Dermis blood vessel endothelial cell (primary cell): ENCODE measurements around the gene ARHGEF17. TPM values are rescaled to one million over a fixed set of nuclear protein-coding genes. Genes with fewer than 3 reads are reported as not detected.

ENCODE experiments used
- DNase-seq: peaks from one replicate; pipeline ENCODE4 v3.0.0; 2010
- total RNA-seq: library from RNA; depleted of rRNA; stranded (reverse); fragments of >200 nt; gene quantifications from 2 replicates; pipeline ENCODE4 v1.2.3, GENCODE V29; 2014

Gene ARHGEF17
- total RNA-seq, 1 donor from 2014 or later = 25.0 TPM

GRCh38 chr11:73291781-73292524 is 16.1 kb upstream of the ARHGEF17 start:
- no peak for DNase-seq

DNA sequence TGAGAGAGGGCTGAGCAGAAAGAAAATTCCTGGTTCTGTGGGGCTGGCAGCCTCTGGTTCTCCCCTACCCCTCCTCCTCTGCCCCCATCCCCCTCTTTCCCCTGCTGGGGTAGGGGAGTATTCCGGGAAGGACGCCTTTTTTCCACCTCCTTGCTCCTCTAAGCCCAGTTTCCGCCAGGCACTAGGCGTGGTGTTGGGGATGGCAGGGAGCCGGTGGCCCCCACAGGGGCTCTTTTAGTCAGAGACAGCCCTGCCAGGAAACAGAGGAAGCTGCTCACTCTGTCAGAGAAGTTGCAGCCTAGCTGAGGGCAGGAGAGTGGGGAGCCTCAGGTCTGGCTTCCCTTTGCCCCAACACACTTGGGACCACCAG is 15.6 kb upstream of the ARHGEF17 start:
- no peak for DNase-seq

GRCh38 chr11:73293356-73293936 is 14.6 kb upstream of the ARHGEF17 start:
- DNase-seq = no peak

DNA sequence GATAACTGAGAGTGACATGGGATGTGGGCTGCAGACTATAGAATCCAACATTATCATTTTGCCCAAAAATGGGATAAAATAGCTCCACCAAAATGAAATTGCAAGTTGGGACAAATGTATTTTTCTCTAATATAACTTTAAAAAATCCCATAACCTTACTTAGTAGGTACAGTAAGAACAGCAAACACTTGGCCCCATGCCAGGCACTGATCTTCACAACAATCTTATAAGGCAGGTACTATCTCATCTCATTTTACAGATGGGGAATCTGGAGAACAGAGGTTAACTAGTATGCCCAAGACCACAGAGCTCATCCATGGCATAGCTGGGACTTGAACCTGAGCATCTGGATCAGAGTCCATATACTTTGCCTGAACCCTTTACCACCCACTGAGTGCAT is 13.5 kb upstream of the ARHGEF17 start:
- DNase-seq = no peak

- DNase-seq = peak; percentile 83
Measured at GRCh38 chr11:73295241-73295995, 12.7 kb upstream of the ARHGEF17 start.

DNA sequence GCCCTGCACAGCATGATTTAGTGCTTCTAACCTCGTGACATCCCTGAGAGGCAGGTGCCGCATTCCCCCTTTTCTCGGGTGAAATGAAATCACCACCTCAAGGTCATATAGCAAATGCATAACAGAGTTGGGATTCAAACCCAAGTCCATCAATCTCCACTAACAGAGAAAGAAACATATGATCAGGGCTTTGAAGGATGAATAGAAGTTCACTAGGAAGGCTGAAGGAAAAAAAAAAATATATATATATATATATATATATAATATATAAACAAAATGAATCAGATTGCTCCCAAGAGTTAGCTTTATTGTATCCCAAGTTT is 12.1 kb upstream of the ARHGEF17 start:
- DNase-seq = no peak

DNA sequence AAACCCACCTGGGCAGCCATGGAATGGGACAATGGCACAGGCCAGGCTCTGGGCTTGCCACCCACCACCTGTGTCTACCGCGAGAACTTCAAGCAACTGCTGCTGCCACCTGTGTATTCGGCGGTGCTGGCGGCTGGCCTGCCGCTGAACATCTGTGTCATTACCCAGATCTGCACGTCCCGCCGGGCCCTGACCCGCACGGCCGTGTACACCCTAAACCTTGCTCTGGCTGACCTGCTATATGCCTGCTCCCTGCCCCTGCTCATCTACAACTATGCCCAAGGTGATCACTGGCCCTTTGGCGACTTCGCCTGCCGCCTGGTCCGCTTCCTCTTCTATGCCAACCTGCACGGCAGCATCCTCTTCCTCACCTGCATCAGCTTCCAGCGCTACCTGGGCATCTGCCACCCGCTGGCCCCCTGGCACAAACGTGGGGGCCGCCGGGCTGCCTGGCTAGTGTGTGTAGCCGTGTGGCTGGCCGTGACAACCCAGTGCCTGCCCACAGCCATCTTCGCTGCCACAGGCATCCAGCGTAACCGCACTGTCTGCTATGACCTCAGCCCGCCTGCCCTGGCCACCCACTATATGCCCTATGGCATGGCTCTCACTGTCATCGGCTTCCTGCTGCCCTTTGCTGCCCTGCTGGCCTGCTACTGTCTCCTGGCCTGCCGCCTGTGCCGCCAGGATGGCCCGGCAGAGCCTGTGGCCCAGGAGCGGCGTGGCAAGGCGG is 11.4 kb upstream of the ARHGEF17 start:
- DNase-seq = no peak

DNA sequence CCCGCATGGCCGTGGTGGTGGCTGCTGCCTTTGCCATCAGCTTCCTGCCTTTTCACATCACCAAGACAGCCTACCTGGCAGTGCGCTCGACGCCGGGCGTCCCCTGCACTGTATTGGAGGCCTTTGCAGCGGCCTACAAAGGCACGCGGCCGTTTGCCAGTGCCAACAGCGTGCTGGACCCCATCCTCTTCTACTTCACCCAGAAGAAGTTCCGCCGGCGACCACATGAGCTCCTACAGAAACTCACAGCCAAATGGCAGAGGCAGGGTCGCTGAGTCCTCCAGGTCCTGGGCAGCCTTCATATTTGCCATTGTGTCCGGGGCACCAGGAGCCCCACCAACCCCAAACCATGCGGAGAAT is 10.9 kb upstream of the ARHGEF17 start:
- no peak for DNase-seq

GRCh38 chr11:73297702-73298101 is 10.4 kb upstream of the ARHGEF17 start:
- DNase-seq = no peak

DNA sequence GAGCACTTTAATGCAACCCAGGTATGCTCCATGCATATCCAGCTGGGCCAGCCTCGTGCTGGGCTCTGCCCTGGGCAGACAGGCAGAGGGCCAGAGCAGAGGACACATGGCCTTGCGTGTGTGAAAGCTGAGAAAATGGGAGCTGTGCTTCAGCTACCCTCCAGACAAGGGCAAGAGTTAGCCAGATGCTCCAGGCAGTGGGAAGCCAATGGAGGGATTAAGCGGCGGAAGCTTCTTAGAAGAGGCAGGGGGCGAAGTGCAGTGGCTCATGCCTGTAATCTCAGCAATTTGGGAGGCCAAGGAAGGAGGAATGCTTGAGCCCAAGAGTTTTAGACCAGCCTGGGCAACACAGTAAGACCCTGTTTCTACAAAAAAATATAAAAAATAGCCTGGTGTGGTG is 9.8 kb upstream of the ARHGEF17 start:
- DNase-seq = no peak

GRCh38 chr11:73299751-73300150 is 8.3 kb upstream of the ARHGEF17 start:
- no peak for DNase-seq

DNA sequence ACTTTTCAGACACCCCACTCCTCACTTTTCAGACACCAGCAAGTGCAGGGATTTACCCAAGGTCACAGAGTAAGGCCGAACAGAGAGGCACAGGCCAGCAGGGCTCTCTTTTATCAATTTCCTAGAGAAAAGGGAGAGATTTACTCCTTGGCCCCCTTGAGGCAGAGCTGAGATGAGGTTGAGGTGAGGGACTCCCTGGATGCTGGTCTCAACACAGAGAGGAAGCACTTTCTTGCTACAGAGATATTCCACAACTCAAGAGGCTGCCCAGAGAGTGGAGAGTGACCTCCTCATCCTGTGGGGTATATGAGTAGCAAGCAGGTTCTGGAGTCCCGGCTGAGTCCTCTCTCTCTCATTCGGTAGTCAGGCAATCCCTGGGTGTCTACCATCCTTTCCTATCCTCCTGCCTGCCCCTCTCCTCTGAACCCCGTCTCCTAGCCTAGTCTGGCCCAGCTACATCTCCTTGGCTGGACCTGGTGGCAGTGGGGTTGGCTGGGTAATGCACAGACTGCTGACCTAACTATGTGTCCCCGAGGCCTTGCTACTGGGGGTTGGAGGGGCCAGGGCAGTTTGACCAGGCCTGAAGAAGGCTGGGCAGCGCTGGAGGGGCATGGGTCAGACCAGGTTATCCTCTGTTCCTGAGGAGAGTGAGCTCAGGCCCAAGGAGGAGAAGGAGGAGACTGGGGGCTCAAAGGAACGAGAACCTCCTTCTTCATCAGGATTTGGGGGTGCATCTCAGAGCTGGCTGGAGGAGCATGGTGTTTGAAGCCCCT is 1.8 kb upstream of the ARHGEF17 start:
- DNase-seq = no peak

DNA sequence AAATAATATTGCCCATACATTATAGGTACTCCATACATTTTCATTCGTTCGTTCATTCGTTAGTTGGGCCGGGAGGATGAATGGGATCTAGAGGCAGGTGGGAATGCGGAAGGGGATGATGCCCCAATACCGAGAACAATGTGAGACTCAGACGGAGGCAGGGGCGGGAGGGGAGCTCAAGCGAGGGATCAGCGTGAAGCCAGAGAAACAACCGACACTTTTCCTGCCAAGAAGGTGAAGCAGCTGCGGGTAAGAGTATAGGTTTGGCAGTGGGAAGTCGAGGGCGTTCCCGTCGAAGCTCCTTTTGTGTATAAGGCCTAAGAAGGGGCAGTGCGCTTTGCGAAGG is 1.1 kb upstream of the ARHGEF17 start:
- DNase-seq = no peak

DNA sequence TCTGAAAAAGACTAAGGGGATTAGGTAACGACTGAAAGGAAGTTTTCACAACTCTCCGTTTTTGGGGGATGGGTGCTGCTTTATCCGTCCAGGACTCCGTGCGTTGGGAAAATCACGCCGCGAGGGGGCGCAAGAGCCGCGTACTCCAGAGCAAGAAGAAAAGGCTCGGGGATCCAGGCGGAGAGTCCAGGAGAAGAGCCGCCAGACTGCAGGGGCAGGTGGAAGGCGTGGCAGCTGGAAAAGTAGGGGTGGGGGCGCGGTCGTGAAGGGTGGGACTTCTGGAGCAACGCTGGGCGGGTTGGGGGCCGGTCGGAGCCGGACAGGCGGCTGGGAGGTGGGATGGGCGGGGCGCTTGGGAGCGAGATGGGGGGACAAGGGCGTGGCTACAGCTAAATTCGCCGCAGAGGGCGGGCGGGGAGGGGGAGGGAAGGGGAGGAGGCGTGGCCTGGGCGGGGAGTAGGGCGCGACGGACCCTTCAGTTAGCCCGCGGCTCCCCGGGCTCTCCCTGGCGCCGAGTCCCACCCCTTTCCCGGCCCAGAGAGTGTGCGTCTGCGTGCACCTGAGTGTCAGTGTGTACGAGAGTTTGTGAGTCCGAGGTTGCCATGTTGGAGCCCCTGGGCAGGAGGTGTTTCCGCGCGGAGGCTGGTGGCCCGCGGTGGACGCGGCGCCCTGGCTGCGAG is 613 bp upstream of the ARHGEF17 start:
- DNase-seq = peak; percentile 99

GRCh38 chr11:73308961-73309919 is 1.2 kb downstream of the ARHGEF17 start:
- DNase-seq = peak; percentile 93

- no peak for DNase-seq
Measured at GRCh38 chr11:73310076-73310475, 2.0 kb downstream of the ARHGEF17 start.

DNA sequence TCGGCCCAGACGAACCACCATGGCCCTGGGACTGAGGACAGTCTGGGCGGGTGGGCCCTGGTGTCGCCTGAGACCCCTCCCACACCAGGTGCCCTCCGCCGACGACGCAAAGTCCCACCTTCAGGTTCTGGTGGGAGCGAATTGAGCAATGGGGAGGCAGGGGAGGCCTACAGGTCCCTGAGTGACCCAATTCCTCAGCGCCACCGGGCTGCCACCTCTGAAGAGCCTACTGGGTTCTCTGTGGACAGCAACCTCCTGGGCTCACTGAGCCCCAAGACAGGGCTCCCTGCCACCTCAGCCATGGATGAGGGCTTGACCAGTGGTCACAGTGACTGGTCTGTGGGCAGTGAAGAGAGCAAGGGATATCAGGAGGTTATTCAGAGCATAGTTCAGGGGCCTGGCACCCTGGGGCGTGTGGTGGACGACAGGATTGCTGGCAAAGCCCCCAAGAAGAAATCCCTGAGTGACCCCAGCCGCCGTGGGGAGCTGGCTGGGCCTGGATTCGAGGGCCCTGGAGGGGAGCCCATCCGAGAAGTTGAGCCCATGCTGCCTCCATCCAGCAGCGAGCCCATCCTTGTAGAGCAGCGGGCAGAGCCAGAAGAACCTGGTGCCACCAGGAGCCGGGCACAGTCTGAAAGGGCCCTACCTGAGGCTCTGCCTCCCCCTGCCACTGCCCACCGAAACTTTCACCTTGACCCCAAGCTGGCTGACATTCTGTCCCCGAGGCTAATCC is 2.8 kb downstream of the ARHGEF17 start:
- DNase-seq = no peak

DNA sequence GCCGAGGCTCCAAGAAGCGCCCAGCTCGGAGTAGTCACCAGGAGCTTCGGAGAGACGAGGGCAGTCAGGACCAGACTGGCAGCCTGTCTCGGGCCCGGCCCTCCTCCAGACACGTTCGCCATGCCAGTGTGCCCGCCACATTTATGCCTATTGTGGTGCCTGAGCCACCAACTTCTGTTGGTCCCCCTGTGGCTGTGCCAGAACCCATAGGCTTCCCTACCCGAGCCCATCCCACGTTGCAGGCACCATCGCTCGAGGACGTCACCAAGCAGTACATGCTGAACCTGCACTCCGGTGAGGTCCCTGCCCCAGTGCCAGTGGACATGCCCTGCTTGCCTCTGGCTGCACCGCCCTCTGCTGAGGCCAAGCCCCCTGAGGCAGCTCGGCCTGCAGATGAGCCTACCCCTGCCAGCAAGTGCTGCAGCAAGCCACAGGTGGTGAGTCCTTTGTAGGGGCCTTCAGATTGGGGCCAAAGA is 3.4 kb downstream of the ARHGEF17 start:
- DNase-seq = no peak

GRCh38 chr11:73312036-73312435 is 4.0 kb downstream of the ARHGEF17 start:
- DNase-seq = no peak

DNA sequence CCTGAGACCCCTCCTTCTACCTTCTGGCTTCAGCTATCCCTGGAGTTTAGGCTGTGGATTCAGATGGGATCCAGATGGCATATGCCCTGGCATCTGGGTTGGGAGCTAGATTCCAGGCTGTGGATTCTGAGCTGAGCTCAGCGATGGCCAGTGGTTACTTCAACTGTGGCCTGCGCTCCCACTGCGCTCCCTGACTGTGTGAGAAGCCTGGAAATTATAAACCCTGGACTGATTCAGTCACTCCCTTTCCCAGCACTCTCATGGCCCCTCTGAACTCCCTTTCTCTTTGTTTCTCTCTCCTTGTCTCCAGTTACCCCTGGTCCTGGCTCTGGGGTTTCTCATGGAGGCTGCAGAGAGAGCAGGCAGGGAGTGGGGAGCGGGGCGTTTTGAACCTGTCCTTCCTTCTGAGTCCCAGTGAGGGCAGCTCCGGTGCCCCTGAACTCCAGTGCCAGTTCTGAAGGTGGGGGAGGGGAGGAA is 4.8 kb downstream of the ARHGEF17 start:
- DNase-seq = no peak
